ENCODE data around the gene ZCCHC24.

DNA sequence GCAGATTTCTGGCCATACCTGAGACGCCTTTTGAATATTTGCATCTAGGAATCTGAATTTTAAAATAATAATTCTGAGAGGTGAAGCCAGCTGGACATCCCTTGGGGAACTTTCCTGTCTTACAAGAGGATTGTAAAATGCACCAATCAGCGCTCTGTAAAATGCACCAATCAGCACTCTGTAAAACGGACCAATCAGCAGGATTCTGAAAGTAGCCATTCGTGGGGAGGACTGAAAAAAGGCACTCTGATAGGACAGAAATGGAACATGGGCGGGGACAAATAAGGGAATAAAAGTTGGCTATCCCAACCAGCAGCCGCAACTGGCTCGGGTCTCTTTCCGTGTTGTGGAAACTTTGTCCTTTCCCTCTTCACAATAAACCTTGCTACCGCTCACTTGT, 88.2 kb downstream of the ZCCHC24 start:
- TF ChIP-seq CTCF (IDR thresholded peaks at IDR 0.05) = no peak
- TF ChIP-seq POLR2A (IDR thresholded peaks at IDR 0.05) = no peak
- TF ChIP-seq EP300 (IDR thresholded peaks at IDR 0.05) = no peak
